ENCODE results near the gene RAB4A.

RAB4A gene

GRCh38 chr1:229270547-229271447, at the start of gene RAB4A:
Gene RAB4A (plus strand): TSS chr1:229271111. CDS start chr1:229271340, 229 bp downstream.
- peak; percentile 72 for DNase-seq (ENCODE audit: low read depth)

- no peak for DNase-seq (ENCODE audit: low read depth)
Observed at GRCh38 chr1:229222081-229222480, 48.8 kb upstream of the RAB4A start.

- DNase-seq (ENCODE audit: low read depth), result no peak
Observed at GRCh38 chr1:229223498-229223897, 47.4 kb upstream of the RAB4A start.

GRCh38 chr1:229224308-229224707, 46.6 kb upstream of the RAB4A start:
- no peak for DNase-seq (ENCODE audit: low read depth)

GRCh38 chr1:229225331-229225782, 45.6 kb upstream of the RAB4A start:
- DNase-seq (ENCODE audit: low read depth), result no peak

GRCh38 chr1:229226796-229227195, 44.1 kb upstream of the RAB4A start:
- DNase-seq (ENCODE audit: low read depth), result no peak

GRCh38 chr1:229227298-229227919, 43.5 kb upstream of the RAB4A start:
- DNase-seq (ENCODE audit: low read depth), result peak; percentile 29

- DNase-seq (ENCODE audit: low read depth), result no peak
Observed at GRCh38 chr1:229228522-229228921, 42.4 kb upstream of the RAB4A start.

- no peak for DNase-seq (ENCODE audit: low read depth)
Observed at GRCh38 chr1:229229137-229229720, 41.7 kb upstream of the RAB4A start.

- DNase-seq (ENCODE audit: low read depth), result no peak
Observed at GRCh38 chr1:229229721-229230139, 41.2 kb upstream of the RAB4A start.

GRCh38 chr1:229230140-229230892, 40.6 kb upstream of the RAB4A start:
- DNase-seq (ENCODE audit: low read depth), result no peak

- no peak for DNase-seq (ENCODE audit: low read depth)
Observed at GRCh38 chr1:229230893-229231753, 39.8 kb upstream of the RAB4A start.

- DNase-seq (ENCODE audit: low read depth), result no peak
Observed at GRCh38 chr1:229231754-229232119, 39.2 kb upstream of the RAB4A start.

- no peak for DNase-seq (ENCODE audit: low read depth)
Observed at GRCh38 chr1:229234870-229235472, 35.9 kb upstream of the RAB4A start.

- DNase-seq (ENCODE audit: low read depth), result no peak
Observed at GRCh38 chr1:229237320-229237719, 33.6 kb upstream of the RAB4A start.

GRCh38 chr1:229238231-229238630, 32.7 kb upstream of the RAB4A start:
- DNase-seq (ENCODE audit: low read depth), result no peak

GRCh38 chr1:229238674-229239415, 32.1 kb upstream of the RAB4A start:
- no peak for DNase-seq (ENCODE audit: low read depth)

GRCh38 chr1:229240532-229240931, 30.4 kb upstream of the RAB4A start:
- no peak for DNase-seq (ENCODE audit: low read depth)

- no peak for DNase-seq (ENCODE audit: low read depth)
Observed at GRCh38 chr1:229241390-229241789, 29.5 kb upstream of the RAB4A start.

GRCh38 chr1:229243638-229244037, 27.3 kb upstream of the RAB4A start:
- DNase-seq (ENCODE audit: low read depth), result no peak
